ENCODE data around the gene PTCD1.
"Not testable (repeated sequence)": the region's sequence is repeated elsewhere in the genome, so short reads cannot be mapped to it uniquely, and the experiment has no call there.

PTCD1 gene

GRCh38 chr7:99385564-99385963 is 53.0 kb downstream of the PTCD1 start:
- no peak for DNase-seq

- DNase-seq, result no peak
These were observed 54.1 kb downstream of the PTCD1 start for GRCh38 chr7:99384523-99384922.

- DNase-seq, result no peak
These were observed 54.7 kb downstream of the PTCD1 start for GRCh38 chr7:99383791-99384370.

- no peak for DNase-seq
These were observed 55.4 kb downstream of the PTCD1 start for GRCh38 chr7:99383203-99383602.

- DNase-seq, result no peak
These were observed 56.9 kb downstream of the PTCD1 start for GRCh38 chr7:99381664-99382075.

- DNase-seq, result peak; percentile 60 to 78 (median 70)
These were observed 57.6 kb downstream of the PTCD1 start for GRCh38 chr7:99380823-99381663.

- DNase-seq, result no peak
These were observed 58.4 kb downstream of the PTCD1 start for GRCh38 chr7:99380032-99380822.

GRCh38 chr7:99379693-99380031 is 58.9 kb downstream of the PTCD1 start:
- DNase-seq, result not testable (repeated sequence)

- DNase-seq, result no peak
These were observed 59.5 kb downstream of the PTCD1 start for GRCh38 chr7:99379043-99379577.

GRCh38 chr7:99375070-99375807 is 63.4 kb downstream of the PTCD1 start:
- peak in 3 of 4 experiments; percentile 29 to 47 (median 34) for DNase-seq

- DNase-seq, result peak; percentile 75 to 80 (median 78)
These were observed 64.2 kb downstream of the PTCD1 start, which contains the start of gene ARPC1B for GRCh38 chr7:99374111-99375064. Gene ARPC1B (plus strand): TSS chr7:99374730. CDS start chr7:99385715, 10,985 bp downstream.

GRCh38 chr7:99373091-99374066 is 65.2 kb downstream of the PTCD1 start:
- no peak for DNase-seq

- no peak for DNase-seq
These were observed 66.1 kb downstream of the PTCD1 start for GRCh38 chr7:99372275-99373090.

GRCh38 chr7:99371376-99371920 is 67.2 kb downstream of the PTCD1 start:
- DNase-seq, result no peak

- DNase-seq, result no peak
These were observed 68.7 kb downstream of the PTCD1 start for GRCh38 chr7:99369767-99370391.

- DNase-seq, result no peak
These were observed 69.7 kb downstream of the PTCD1 start for GRCh38 chr7:99368750-99369389.
